Measurements from ENCODE around the gene KIAA1755.

KIAA1755 gene

DNA sequence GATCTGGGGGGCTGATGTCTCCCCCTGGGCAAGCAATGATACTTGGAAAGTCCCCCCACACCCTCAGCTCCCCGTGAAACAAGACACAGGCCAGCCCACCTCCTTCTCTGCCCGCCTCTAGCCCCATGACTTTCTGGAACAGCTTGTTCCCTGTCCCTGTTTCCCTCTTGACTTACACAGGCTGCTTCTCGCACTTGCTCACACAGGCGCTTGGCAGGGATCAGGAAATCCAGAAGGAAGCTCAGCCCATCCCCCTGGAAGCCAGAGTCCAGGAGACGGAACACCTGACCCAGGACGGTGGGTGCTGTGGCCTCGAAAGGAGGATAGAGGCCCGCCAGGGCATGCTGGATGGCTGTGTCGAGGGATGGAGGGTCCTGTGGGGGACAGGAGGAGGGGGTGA lies 14.8 kb downstream of the KIAA1755 start:
- H3K9ac ChIP-seq (ENCODE audit: low read length), result no peak overlapping the region
- no peak overlapping the region for H3K27ac ChIP-seq (ENCODE audit: low read length, poor library complexity, severe bottlenecking)
- H2AK5ac ChIP-seq (ENCODE audit: low read length, severe bottlenecking), result no peak overlapping the region
- no peak overlapping the region for H3K18ac ChIP-seq (ENCODE audit: low read depth in 1 of 2, low read length in 2 of 2)
- H3K4me3 ChIP-seq (ENCODE audit: insufficient read depth in 1 of 2, low read depth in 1 of 2, low read length in 2 of 2), result no peak overlapping the region
- no peak overlapping the region for H3K4ac ChIP-seq (ENCODE audit: low read depth in 1 of 2, low read length in 2 of 2)
- H2BK120ac ChIP-seq (ENCODE audit: low read depth, low read length), result no peak overlapping the region
- peaks cover 0 to 30% of the 10 kb centered on the region in 2 experiments for H3K36me3 ChIP-seq (ENCODE audit: control insufficient read depth in 1 of 2, insufficient read depth in 2 of 2, low read depth in 1 of 2, low read length in 2 of 2)
- no peak overlapping the region for H2BK5ac ChIP-seq (ENCODE audit: low read depth, low read length, poor library complexity, severe bottlenecking)
- no peak overlapping the region for H4K8ac ChIP-seq (ENCODE audit: low read length)
- DNase-seq, result no peak
- H2BK15ac ChIP-seq (ENCODE audit: low read depth, poor library complexity, severe bottlenecking), result no peak overlapping the region
- H3K79me1 ChIP-seq (replicated peaks; ENCODE audit: low read length, poor library complexity, severe bottlenecking), result no peaks in the 10 kb centered on the region
- H3K9me3 ChIP-seq (ENCODE audit: control insufficient read depth, low read length), result peaks cover 31% of the 10 kb centered on the region
- 81% methylated on average over 9 of the region's 9 CpGs for WGBS
- H3K27me3 ChIP-seq (ENCODE audit: control insufficient read depth in 1 of 2, insufficient read depth in 1 of 2, low read length in 2 of 2), result peaks cover 0 to 2% of the 10 kb centered on the region in 2 experiments
- no peak overlapping the region for H3K14ac ChIP-seq (ENCODE audit: low read length in 2 of 2)
- no peak overlapping the region for H3K4me2 ChIP-seq (ENCODE audit: low read length, poor library complexity, severe bottlenecking)
- H4K91ac ChIP-seq (ENCODE audit: low read length), result no peak overlapping the region
- peaks cover 3% of the 10 kb centered on the region for H3K4me1 ChIP-seq (ENCODE audit: control insufficient read depth, insufficient read depth, low read depth, low read length)
- H2BK12ac ChIP-seq (ENCODE audit: low read length in 2 of 2), result no peak overlapping the region
- H2AFZ ChIP-seq (ENCODE audit: low read depth, low read length), result no peak overlapping the region
- H3K23ac ChIP-seq (ENCODE audit: low read length in 2 of 2), result no peak overlapping the region

DNA sequence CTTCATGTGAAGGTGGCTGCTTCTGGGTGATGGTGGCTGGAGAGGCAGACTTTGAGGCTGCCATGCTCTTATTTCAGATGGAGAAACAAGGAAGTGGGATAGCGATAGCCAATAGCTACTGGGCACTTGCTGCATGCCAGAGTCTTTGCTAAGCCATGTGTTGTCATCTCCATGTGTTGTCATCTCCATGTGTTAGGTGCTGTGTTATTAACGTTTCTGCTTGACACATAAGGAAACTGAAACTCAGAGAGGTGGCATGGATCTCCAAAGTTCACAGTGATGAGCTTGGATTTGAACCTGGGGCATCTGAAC lies 16.9 kb downstream of the KIAA1755 start:
- no peak overlapping the region for H3K23ac ChIP-seq (ENCODE audit: low read length in 2 of 2)
- 71% methylated on average over 2 of the region's 2 CpGs for WGBS

DNA sequence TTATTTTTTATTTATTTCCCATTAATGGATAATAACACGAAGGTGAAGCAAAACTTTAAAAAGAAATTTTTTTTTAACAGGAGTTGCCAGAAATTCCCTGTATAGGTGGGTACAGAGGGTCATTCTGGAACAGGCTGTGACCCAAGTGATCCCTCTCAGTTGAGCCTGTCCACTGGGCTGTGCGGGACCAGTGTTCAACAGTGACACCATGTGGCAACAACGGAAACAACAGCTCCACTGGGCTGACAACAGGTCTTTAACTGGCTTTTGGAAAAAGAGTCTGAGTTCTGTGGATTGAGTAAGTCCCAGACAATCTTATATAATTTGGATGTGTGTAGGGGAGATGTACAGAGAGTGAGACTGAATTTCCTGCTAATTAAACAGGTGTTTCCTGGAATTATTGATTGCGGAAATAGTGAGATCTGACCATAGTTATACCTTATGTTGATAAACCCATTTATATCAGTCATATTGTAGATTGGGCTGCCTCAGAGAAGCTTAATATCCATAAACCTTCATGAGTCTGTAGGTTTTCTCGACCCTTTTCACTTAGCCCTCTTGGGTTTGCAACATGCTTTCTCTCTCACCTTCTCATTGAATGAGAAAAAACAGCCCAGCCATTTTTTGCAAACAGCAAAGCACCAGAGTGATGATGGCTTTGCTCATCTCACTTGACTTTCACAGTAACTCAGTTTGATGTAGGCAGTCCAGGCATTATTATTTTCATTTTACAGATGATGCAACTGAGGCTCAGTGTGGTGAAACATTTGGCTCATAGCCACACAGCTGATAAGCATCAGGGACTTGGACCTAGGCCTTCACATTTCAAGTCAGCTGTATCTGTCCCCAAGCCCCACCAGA lies 17.5 kb downstream of the KIAA1755 start:
- WGBS, result 43% methylated on average over 4 of the region's 5 CpGs
- Histone ChIP-seq H3K9ac (ENCODE audit: low read length) (no peak overlapping the region), H3K36me3 (ENCODE audit: control insufficient read depth in 1 of 2, insufficient read depth in 2 of 2, low read depth in 1 of 2, low read length in 2 of 2) (peaks cover 0 to 39% of the 10 kb centered on the region in 2 experiments), H4K91ac (ENCODE audit: low read length) (no peak overlapping the region), H3K27ac (ENCODE audit: low read length, poor library complexity, severe bottlenecking) (no peak overlapping the region), H3K4ac (ENCODE audit: low read depth in 1 of 2, low read length in 2 of 2) (no peak overlapping the region), H2BK12ac (ENCODE audit: low read length in 2 of 2) (no peak overlapping the region), H4K8ac (ENCODE audit: low read length) (no peak overlapping the region), H2AK5ac (ENCODE audit: low read length, severe bottlenecking) (no peak overlapping the region), H3K79me1 (replicated peaks; ENCODE audit: low read length, poor library complexity, severe bottlenecking) (no peaks in the 10 kb centered on the region), H2AFZ (ENCODE audit: low read depth, low read length) (no peak overlapping the region), H3K4me2 (ENCODE audit: low read length, poor library complexity, severe bottlenecking) (no peak overlapping the region), H2BK5ac (ENCODE audit: low read depth, low read length, poor library complexity, severe bottlenecking) (no peak overlapping the region), H3K27me3 (ENCODE audit: control insufficient read depth in 1 of 2, insufficient read depth in 1 of 2, low read length in 2 of 2) (peaks cover 0 to 28% of the 10 kb centered on the region in 2 experiments), H3K9me3 (ENCODE audit: control insufficient read depth, low read length) (peaks cover 36% of the 10 kb centered on the region), H3K18ac (ENCODE audit: low read depth in 1 of 2, low read length in 2 of 2) (no peak overlapping the region), H3K14ac (ENCODE audit: low read length in 2 of 2) (no peak overlapping the region), H3K4me3 (ENCODE audit: insufficient read depth in 1 of 2, low read depth in 1 of 2, low read length in 2 of 2) (no peak overlapping the region), H3K4me1 (ENCODE audit: control insufficient read depth, insufficient read depth, low read depth, low read length) (peaks cover 8% of the 10 kb centered on the region), H2BK15ac (ENCODE audit: low read depth, poor library complexity, severe bottlenecking) (no peak overlapping the region), H2BK120ac (ENCODE audit: low read depth, low read length) (no peak overlapping the region), H3K23ac (ENCODE audit: low read length in 2 of 2) (no peak overlapping the region)
- no peak for DNase-seq

More for the DNA sequence above, 16.9 kb downstream of the KIAA1755 start:
- Histone ChIP-seq H3K27me3 (ENCODE audit: control insufficient read depth in 1 of 2, insufficient read depth in 1 of 2, low read length in 2 of 2) (peaks cover 0 to 22% of the 10 kb centered on the region in 2 experiments), H2BK5ac (ENCODE audit: low read depth, low read length, poor library complexity, severe bottlenecking) (no peak overlapping the region), H2BK15ac (ENCODE audit: low read depth, poor library complexity, severe bottlenecking) (no peak overlapping the region), H3K9ac (ENCODE audit: low read length) (no peak overlapping the region), H3K14ac (ENCODE audit: low read length in 2 of 2) (no peak overlapping the region), H3K79me1 (replicated peaks; ENCODE audit: low read length, poor library complexity, severe bottlenecking) (no peaks in the 10 kb centered on the region), H4K91ac (ENCODE audit: low read length) (no peak overlapping the region), H3K27ac (ENCODE audit: low read length, poor library complexity, severe bottlenecking) (no peak overlapping the region), H3K4ac (ENCODE audit: low read depth in 1 of 2, low read length in 2 of 2) (no peak overlapping the region), H3K4me3 (ENCODE audit: insufficient read depth in 1 of 2, low read depth in 1 of 2, low read length in 2 of 2) (no peak overlapping the region), H2BK120ac (ENCODE audit: low read depth, low read length) (no peak overlapping the region), H3K4me1 (ENCODE audit: control insufficient read depth, insufficient read depth, low read depth, low read length) (peaks cover 8% of the 10 kb centered on the region), H4K8ac (ENCODE audit: low read length) (no peak overlapping the region), H3K36me3 (ENCODE audit: control insufficient read depth in 1 of 2, insufficient read depth in 2 of 2, low read depth in 1 of 2, low read length in 2 of 2) (peaks cover 0 to 34% of the 10 kb centered on the region in 2 experiments), H2AK5ac (ENCODE audit: low read length, severe bottlenecking) (no peak overlapping the region), H3K9me3 (ENCODE audit: control insufficient read depth, low read length) (peaks cover 34% of the 10 kb centered on the region), H2BK12ac (ENCODE audit: low read length in 2 of 2) (no peak overlapping the region), H2AFZ (ENCODE audit: low read depth, low read length) (no peak overlapping the region), H3K18ac (ENCODE audit: low read depth in 1 of 2, low read length in 2 of 2) (no peak overlapping the region), H3K4me2 (ENCODE audit: low read length, poor library complexity, severe bottlenecking) (no peak overlapping the region)
- no peak for DNase-seq

DNA sequence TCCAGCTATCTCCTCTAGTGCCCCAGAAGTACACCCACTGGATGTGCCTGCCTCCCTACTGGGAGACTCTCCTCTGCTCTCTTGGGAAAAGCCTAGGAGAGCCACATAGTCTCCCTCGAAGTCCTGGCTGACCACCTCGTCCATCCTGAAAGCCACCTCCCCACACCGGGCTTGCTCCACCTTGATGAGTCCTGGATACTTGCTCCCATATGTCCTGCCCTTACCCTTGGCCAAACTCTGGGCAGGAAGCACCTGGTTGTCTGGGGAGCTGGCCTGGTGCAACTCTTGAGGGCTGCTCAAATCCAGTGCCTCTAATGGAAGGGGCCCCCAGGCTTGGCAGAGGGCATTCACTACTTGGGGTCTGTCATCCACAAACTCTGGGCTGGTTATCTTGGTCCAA lies 19.3 kb downstream of the KIAA1755 start:
- no peak overlapping the region for H4K8ac ChIP-seq (ENCODE audit: low read length)
- no peak overlapping the region for H3K18ac ChIP-seq (ENCODE audit: low read depth in 1 of 2, low read length in 2 of 2)
- H3K27ac ChIP-seq (ENCODE audit: low read length, poor library complexity, severe bottlenecking), result no peak overlapping the region
- 84% methylated on average over 3 of the region's 3 CpGs for WGBS
- H3K9me3 ChIP-seq (ENCODE audit: control insufficient read depth, low read length), result peaks cover 37% of the 10 kb centered on the region
- H3K4me2 ChIP-seq (ENCODE audit: low read length, poor library complexity, severe bottlenecking), result no peak overlapping the region
- H3K14ac ChIP-seq (ENCODE audit: low read length in 2 of 2), result no peak overlapping the region
- H3K4ac ChIP-seq (ENCODE audit: low read depth in 1 of 2, low read length in 2 of 2), result no peak overlapping the region
- H2BK5ac ChIP-seq (ENCODE audit: low read depth, low read length, poor library complexity, severe bottlenecking), result no peak overlapping the region
- no peak overlapping the region for H4K91ac ChIP-seq (ENCODE audit: low read length)
- H3K36me3 ChIP-seq (ENCODE audit: control insufficient read depth in 1 of 2, insufficient read depth in 2 of 2, low read depth in 1 of 2, low read length in 2 of 2), result peaks cover 0 to 43% of the 10 kb centered on the region in 2 experiments
- DNase-seq, result no peak
- no peak overlapping the region for H3K23ac ChIP-seq (ENCODE audit: low read length in 2 of 2)
- H3K4me3 ChIP-seq (ENCODE audit: insufficient read depth in 1 of 2, low read depth in 1 of 2, low read length in 2 of 2), result no peak overlapping the region
- no peak overlapping the region for H2AK5ac ChIP-seq (ENCODE audit: low read length, severe bottlenecking)
- no peak overlapping the region for H2AFZ ChIP-seq (ENCODE audit: low read depth, low read length)
- no peak overlapping the region for H2BK120ac ChIP-seq (ENCODE audit: low read depth, low read length)
- H3K27me3 ChIP-seq (ENCODE audit: control insufficient read depth in 1 of 2, insufficient read depth in 1 of 2, low read length in 2 of 2), result peaks cover 0 to 46% of the 10 kb centered on the region in 2 experiments
- no peak overlapping the region for H3K9ac ChIP-seq (ENCODE audit: low read length)
- H3K79me1 ChIP-seq (replicated peaks; ENCODE audit: low read length, poor library complexity, severe bottlenecking), result no peaks in the 10 kb centered on the region
- peaks cover 4% of the 10 kb centered on the region for H3K4me1 ChIP-seq (ENCODE audit: control insufficient read depth, insufficient read depth, low read depth, low read length)
- H2BK15ac ChIP-seq (ENCODE audit: low read depth, poor library complexity, severe bottlenecking), result no peak overlapping the region
- H2BK12ac ChIP-seq (ENCODE audit: low read length in 2 of 2), result no peak overlapping the region
